ENCODE data around the gene SUSD1.
"Not testable (repeated sequence)": the region's sequence is repeated elsewhere in the genome, so short reads cannot be mapped to it uniquely, and the experiment has no call there.

The SUSD1 gene

DNA sequence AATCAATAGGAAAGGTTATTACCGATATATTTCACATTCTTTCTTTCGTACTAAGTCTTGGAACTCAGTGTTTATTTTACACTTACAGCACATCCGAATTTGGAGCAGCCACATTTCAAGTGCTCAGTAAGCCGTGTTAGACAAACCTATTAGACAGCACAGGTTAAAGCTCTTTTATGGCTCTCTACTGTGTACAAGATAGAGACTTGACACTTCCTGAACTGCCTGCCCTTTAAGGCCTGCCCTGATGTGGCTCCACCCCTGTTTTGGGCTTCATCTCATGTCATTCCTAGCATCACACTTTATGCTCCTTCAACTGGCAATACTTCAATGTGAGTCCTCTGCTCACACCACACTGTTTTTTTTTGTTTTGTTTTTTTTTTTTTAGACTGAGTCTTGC is 23.5 kb upstream of the SUSD1 start:
- H3K4me3 ChIP-seq (ENCODE audit: low read depth in 1 of 2, low read length in 2 of 2), result no peak overlapping the region
- H3K36me3 ChIP-seq (ENCODE audit: insufficient read depth, low read length), result no peaks in the 10 kb centered on the region
- H3K27ac ChIP-seq (ENCODE audit: low read length), result no peak overlapping the region
- no peaks in the 10 kb centered on the region for H3K79me2 ChIP-seq (ENCODE audit: insufficient read depth, low read length)
- no peaks in the 10 kb centered on the region for H3K4me1 ChIP-seq (ENCODE audit: insufficient read depth, low read length)
- no peaks in the 10 kb centered on the region for H3K9me3 ChIP-seq (ENCODE audit: insufficient read depth, low read length, severe bottlenecking)
- ATAC-seq (ENCODE audit: insufficient read depth, low read depth) (no peak), DNase-seq (no peak)
- TF ChIP-seq, protein P1, sequence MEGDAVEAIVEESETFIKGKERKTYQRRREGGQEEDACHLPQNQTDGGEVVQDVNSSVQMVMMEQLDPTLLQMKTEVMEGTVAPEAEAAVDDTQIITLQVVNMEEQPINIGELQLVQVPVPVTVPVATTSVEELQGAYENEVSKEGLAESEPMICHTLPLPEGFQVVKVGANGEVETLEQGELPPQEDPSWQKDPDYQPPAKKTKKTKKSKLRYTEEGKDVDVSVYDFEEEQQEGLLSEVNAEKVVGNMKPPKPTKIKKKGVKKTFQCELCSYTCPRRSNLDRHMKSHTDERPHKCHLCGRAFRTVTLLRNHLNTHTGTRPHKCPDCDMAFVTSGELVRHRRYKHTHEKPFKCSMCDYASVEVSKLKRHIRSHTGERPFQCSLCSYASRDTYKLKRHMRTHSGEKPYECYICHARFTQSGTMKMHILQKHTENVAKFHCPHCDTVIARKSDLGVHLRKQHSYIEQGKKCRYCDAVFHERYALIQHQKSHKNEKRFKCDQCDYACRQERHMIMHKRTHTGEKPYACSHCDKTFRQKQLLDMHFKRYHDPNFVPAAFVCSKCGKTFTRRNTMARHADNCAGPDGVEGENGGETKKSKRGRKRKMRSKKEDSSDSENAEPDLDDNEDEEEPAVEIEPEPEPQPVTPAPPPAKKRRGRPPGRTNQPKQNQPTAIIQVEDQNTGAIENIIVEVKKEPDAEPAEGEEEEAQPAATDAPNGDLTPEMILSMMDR (IDR thresholded peaks at IDR 0.05; ENCODE audit: borderline replicate concordance, extremely low read depth, low read length, poor library complexity, severe bottlenecking), result no peak
- no peak for TF ChIP-seq EZH2 (IDR thresholded peaks at IDR 0.05; ENCODE audit: borderline replicate concordance, low read depth, low read length, severe bottlenecking)
- no peak overlapping the region for H3K9ac ChIP-seq (ENCODE audit: low read depth, low read length)
- H4K20me1 ChIP-seq (ENCODE audit: insufficient read depth, low read length), result no peaks in the 10 kb centered on the region
- no peak overlapping the region for H2AFZ ChIP-seq (ENCODE audit: low read depth, low read length)
- no peak overlapping the region for H3K4me2 ChIP-seq (ENCODE audit: insufficient read depth, low read length)
- H3K27me3 ChIP-seq (ENCODE audit: insufficient read depth, low read length, poor library complexity), result no peaks in the 10 kb centered on the region

DNA sequence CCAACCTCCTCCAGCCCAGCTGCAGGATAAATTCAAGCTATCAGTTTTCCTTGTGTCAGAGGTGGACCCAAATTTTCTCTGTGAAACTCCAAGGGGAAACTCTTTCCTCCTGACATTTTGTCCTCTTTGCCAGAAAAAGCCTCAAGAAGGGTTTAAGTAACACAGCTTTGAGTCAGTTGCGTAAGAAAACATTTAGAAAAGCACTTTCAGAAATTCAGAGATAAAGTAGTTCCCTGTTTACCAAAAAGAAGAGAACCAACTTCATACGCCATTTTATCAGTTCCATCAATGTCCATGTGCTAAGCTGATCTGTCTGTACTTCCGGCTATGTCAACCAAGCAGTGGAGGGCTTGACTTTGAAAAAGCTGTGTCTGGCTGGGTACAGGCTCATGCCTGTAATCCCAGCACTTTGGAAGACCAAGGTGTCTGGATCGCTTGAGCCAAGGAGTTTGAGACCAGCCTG is 19.9 kb upstream of the SUSD1 start:
- no peaks in the 10 kb centered on the region for H3K9me3 ChIP-seq (ENCODE audit: insufficient read depth, low read length, severe bottlenecking)
- no peak overlapping the region for H3K4me2 ChIP-seq (ENCODE audit: insufficient read depth, low read length)
- no peak for ATAC-seq (ENCODE audit: insufficient read depth, low read depth)
- no peak overlapping the region for H3K9ac ChIP-seq (ENCODE audit: low read depth, low read length)
- no peak for DNase-seq
- no peak overlapping the region for H2AFZ ChIP-seq (ENCODE audit: low read depth, low read length)
- H3K27me3 ChIP-seq (ENCODE audit: insufficient read depth, low read length, poor library complexity), result no peaks in the 10 kb centered on the region
- H3K4me3 ChIP-seq (ENCODE audit: low read depth in 1 of 2, low read length in 2 of 2), result no peak overlapping the region
- no peaks in the 10 kb centered on the region for H3K79me2 ChIP-seq (ENCODE audit: insufficient read depth, low read length)
- no peaks in the 10 kb centered on the region for H3K36me3 ChIP-seq (ENCODE audit: insufficient read depth, low read length)
- TF ChIP-seq, protein P1 (IDR thresholded peaks at IDR 0.05; ENCODE audit: borderline replicate concordance, extremely low read depth, low read length, poor library complexity, severe bottlenecking), result no peak
- TF ChIP-seq EZH2 (IDR thresholded peaks at IDR 0.05; ENCODE audit: borderline replicate concordance, low read depth, low read length, severe bottlenecking), result no peak
- no peak overlapping the region for H3K27ac ChIP-seq (ENCODE audit: low read length)
- H3K4me1 ChIP-seq (ENCODE audit: insufficient read depth, low read length), result no peaks in the 10 kb centered on the region
- no peaks in the 10 kb centered on the region for H4K20me1 ChIP-seq (ENCODE audit: insufficient read depth, low read length)

DNA sequence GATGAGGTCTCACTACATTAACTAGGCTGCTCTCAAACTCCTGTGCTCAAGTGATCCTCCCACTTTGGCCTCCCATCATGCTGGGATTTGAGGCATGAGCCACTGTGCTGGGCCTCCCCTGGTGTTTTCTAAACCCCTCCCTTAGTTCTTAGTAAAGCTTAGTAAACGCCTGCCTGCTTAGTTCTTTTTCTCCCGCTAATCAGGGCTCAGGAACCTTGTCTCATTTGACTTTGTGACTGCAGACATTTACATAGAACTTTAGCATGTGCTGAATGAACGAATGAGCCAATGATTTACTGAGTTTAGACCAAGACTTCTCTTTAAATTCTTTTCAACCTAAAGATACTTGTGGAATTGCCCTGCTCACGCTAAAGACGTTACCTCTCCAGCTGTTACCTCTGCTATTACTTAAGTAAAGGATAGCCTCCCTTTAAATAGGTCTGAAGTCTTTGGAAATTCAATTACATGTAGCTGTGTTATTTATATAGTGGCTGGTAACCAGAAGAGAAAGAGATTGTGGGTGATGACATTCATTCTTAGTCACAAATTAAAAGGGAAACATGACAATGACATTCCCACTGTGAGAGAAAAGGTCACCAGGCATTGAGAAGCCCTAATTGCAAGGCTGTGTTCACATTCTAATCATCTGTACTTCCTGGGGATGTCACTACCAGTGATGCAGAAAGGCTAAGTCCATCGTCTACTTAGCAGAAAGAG is 18.6 kb upstream of the SUSD1 start:
- no peak overlapping the region for H3K4me3 ChIP-seq (ENCODE audit: low read depth in 1 of 2, low read length in 2 of 2)
- H4K20me1 ChIP-seq (ENCODE audit: insufficient read depth, low read length), result no peaks in the 10 kb centered on the region
- H3K9ac ChIP-seq (ENCODE audit: low read depth, low read length), result no peak overlapping the region
- DNase-seq, result no peak
- no peaks in the 10 kb centered on the region for H3K79me2 ChIP-seq (ENCODE audit: insufficient read depth, low read length)
- no peaks in the 10 kb centered on the region for H3K9me3 ChIP-seq (ENCODE audit: insufficient read depth, low read length, severe bottlenecking)
- TF ChIP-seq, protein P1 (IDR thresholded peaks at IDR 0.05; ENCODE audit: borderline replicate concordance, extremely low read depth, low read length, poor library complexity, severe bottlenecking), result no peak
- no peak for TF ChIP-seq EZH2 (IDR thresholded peaks at IDR 0.05; ENCODE audit: borderline replicate concordance, low read depth, low read length, severe bottlenecking)
- no peaks in the 10 kb centered on the region for H3K36me3 ChIP-seq (ENCODE audit: insufficient read depth, low read length)
- ATAC-seq (ENCODE audit: insufficient read depth, low read depth), result no peak
- no peak overlapping the region for H2AFZ ChIP-seq (ENCODE audit: low read depth, low read length)
- H3K27me3 ChIP-seq (ENCODE audit: insufficient read depth, low read length, poor library complexity), result no peaks in the 10 kb centered on the region
- H3K4me1 ChIP-seq (ENCODE audit: insufficient read depth, low read length), result no peaks in the 10 kb centered on the region
- H3K27ac ChIP-seq (ENCODE audit: low read length), result no peak overlapping the region
- no peak overlapping the region for H3K4me2 ChIP-seq (ENCODE audit: insufficient read depth, low read length)

DNA sequence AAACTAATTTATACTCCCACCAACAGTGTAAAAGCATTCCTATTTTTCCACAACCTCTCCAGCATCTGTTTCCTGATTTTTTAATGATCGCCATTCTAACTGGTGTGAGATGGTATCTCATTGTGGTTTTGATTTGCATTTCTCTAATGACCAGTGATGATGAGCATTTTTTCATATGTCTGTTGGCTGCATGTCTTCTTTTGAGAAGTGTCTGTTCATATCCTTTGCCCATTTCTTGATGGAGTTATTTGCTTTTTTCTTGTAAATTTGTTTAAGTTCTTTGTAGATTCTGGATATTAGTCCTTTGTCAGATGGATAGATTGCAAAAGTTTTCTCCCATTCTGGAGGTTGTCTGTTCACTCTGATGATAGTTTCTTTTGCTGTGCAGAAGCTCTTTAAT is 15.2 kb upstream of the SUSD1 start:
- not testable (repeated sequence) for H3K36me3 ChIP-seq (ENCODE audit: insufficient read depth, low read length); H2AFZ ChIP-seq (ENCODE audit: low read depth, low read length); ATAC-seq (ENCODE audit: insufficient read depth, low read depth); H3K79me2 ChIP-seq (ENCODE audit: insufficient read depth, low read length); H3K9ac ChIP-seq (ENCODE audit: low read depth, low read length); H3K4me2 ChIP-seq (ENCODE audit: insufficient read depth, low read length); H3K27me3 ChIP-seq (ENCODE audit: insufficient read depth, low read length, poor library complexity); H3K4me3 ChIP-seq (ENCODE audit: low read depth in 1 of 2, low read length in 2 of 2); H3K27ac ChIP-seq (ENCODE audit: low read length); H4K20me1 ChIP-seq (ENCODE audit: insufficient read depth, low read length); DNase-seq; H3K4me1 ChIP-seq (ENCODE audit: insufficient read depth, low read length); H3K9me3 ChIP-seq (ENCODE audit: insufficient read depth, low read length, severe bottlenecking)

Data from DND-41 (cell line).